ENCODE results near the gene SIX2.
"Not testable (repeated sequence)": the region's sequence is repeated elsewhere in the genome, so short reads cannot be mapped to it uniquely, and the experiment has no call there.

Gene SIX2

DNA sequence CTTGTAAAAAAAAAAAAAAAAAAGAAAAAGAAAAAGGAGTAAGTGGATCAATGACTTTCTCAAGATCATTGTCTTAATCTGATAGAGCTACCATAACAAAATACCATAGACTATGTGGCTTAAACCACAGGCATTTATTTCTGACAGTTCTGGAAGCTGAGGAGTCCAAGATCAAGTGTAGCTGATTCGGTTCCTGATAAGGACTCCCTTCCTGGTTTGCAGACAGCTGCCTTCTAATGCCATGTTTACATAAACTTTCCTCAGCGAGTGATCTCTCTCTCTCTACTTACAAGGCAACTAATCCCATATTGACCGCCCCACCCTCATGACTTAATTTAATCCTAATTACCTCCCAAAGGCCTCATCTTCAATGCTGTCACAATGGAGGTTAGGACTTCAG lies 36.5 kb upstream of the SIX2 start:
- H3K27ac ChIP-seq, result no peak overlapping the region
- no peak for TF ChIP-seq ZFX (IDR thresholded peaks at IDR 0.05; ENCODE audit: borderline replicate concordance)
- TF ChIP-seq, protein P1, sequence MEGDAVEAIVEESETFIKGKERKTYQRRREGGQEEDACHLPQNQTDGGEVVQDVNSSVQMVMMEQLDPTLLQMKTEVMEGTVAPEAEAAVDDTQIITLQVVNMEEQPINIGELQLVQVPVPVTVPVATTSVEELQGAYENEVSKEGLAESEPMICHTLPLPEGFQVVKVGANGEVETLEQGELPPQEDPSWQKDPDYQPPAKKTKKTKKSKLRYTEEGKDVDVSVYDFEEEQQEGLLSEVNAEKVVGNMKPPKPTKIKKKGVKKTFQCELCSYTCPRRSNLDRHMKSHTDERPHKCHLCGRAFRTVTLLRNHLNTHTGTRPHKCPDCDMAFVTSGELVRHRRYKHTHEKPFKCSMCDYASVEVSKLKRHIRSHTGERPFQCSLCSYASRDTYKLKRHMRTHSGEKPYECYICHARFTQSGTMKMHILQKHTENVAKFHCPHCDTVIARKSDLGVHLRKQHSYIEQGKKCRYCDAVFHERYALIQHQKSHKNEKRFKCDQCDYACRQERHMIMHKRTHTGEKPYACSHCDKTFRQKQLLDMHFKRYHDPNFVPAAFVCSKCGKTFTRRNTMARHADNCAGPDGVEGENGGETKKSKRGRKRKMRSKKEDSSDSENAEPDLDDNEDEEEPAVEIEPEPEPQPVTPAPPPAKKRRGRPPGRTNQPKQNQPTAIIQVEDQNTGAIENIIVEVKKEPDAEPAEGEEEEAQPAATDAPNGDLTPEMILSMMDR (IDR thresholded peaks at IDR 0.05), result no peak

DNA sequence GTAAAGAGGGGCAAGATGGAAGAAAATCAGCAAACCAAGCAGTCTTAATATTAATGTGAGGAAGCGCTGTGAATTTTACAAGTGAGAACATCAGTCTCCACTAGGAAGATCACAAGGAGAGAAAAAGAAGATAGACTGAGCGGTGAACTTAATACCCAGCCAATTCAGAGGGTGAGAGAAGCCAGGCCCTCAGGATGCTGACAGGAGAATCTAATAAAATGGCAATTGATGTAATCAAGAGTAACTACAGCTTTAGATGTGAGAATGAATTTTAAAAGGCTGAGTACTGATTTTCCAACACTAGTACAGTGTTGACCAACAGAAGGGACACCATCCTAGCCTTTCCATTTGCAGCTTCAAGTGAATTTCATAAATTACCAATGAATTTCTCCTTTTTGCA lies 35.7 kb upstream of the SIX2 start:
- no peak overlapping the region for H3K27ac ChIP-seq
- TF ChIP-seq, protein P1 (IDR thresholded peaks at IDR 0.05), result no peak

DNA sequence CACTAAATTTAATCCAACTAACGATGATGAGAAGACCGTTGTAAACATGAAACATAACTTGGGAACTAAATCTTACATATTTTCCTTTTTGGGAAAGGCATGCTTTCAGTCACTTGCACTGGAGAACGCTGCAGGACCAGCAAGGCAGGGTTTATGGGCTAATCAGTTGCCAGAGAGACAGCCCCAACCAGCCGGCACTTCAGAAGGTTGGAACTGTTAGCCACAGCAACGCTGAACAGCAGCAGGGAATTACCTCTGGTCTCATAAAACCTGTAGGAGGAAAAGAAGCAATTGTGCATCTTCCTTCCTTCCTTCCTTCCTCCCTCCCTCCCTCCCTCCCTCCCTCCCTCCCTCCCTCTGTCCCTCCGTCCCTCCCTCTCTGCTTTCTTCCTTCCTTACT lies 33.9 kb upstream of the SIX2 start:
- no peak overlapping the region for H3K27ac ChIP-seq
- TF ChIP-seq ZFX (IDR thresholded peaks at IDR 0.05; ENCODE audit: borderline replicate concordance), result no peak
- TF ChIP-seq, protein P1 (IDR thresholded peaks at IDR 0.05), result no peak

DNA sequence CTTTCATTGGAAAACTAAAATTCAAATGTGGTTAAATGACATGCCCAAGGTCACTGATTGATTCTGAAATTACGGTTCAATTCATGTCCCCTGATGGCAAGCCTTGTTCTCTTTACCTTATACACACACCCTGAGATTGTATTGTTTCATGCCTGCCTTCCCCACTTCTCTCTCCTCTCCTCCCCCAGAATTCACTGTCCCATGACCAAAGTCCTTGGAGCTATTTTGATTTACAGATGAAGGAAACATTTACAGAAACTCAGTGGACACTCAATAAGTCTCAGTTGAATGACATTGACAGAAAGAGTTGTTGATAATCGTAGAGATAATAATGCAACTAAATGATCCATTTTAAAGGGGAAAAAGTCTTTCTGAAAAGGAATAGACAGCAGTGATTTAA lies 33.1 kb upstream of the SIX2 start:
- no peak for TF ChIP-seq ZFX (IDR thresholded peaks at IDR 0.05; ENCODE audit: borderline replicate concordance)
- TF ChIP-seq, protein P1 (IDR thresholded peaks at IDR 0.05), result no peak
- no peak overlapping the region for H3K27ac ChIP-seq

DNA sequence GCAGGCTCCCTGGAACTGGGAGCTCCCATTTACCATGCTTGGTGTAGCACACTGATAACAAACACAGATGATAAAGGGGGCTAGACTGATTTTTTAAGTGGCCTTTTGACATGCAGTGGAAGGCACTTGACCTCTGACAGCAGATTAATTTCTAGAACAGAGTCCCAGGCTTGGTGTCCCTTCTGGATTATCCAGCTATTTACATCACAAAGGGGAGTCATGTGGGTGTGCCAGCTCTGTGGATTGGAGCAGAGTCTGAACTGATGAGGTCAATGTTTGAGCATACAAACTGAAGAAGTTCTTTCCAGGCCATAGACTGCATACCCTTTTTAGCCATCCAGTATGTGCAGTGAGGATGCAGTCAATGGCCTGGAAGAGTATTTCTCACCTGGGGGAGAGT lies 31.5 kb upstream of the SIX2 start:
- no peak for TF ChIP-seq ZFX (IDR thresholded peaks at IDR 0.05; ENCODE audit: borderline replicate concordance)
- TF ChIP-seq, protein P1 (IDR thresholded peaks at IDR 0.05), result no peak
- H3K27ac ChIP-seq, result no peak overlapping the region

DNA sequence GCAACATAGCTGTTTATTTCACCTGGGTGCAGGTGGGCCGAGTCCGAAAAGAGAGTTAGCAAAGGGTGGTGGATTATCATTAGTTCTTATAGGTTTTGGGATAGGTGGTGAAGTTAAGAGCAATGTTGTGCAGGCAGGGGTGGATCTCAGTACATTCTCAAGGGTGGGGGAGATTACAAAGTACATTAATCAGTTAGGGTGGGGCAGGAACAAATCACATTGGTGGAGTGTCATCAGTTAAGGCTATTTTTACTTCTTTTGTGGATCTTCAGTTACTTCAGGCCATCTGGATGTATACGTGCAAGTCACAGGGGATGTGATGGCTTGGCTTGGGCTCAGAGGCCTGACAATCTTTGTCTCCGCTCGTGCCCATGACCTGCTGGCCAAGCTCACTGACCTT lies 30.6 kb upstream of the SIX2 start:
- not testable (repeated sequence) for H3K27ac ChIP-seq

DNA sequence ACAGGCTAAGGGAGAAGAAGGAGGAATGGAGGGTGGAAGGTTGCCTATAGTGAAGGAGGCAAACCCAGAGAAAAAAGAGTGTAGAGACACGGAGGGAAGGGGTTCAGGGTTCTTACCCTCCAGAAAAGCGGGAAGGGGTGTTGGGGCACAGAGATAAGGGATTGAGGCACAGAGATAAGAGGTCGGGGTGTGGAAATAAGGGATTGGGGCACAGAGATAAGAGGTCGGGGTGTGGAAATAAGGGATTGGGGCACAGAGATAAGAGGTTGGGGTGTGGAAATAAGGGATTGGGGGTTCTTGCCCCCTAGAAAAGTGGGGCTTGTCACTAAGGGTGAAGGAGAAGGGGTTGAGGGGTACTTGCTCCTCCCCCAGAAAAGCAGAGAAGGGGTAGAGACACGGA lies 29.6 kb upstream of the SIX2 start:
- not testable (repeated sequence) for H3K27ac ChIP-seq

DNA sequence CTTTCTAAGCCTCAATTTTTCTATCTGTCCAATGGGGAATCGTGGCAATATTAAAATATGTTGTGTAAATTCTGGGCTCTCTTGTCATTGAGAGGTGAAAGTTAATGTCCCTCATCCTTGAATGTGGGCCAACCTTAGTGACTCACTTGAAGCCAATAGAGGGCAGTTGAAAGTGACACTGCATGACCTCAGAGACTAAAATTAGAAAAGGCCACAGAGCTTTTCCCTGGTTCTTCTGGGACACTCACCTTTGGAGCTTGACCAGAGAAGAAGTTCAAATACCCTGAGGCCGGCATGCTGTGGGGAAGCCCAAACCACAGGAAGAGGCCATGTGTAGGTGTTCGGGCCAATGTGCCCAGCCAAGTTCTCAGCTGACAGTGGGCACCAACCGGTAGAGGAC lies 24.1 kb upstream of the SIX2 start:
- no peak overlapping the region for H3K27ac ChIP-seq
- TF ChIP-seq ZFX (IDR thresholded peaks at IDR 0.05; ENCODE audit: borderline replicate concordance), result no peak
- TF ChIP-seq, protein P1 (IDR thresholded peaks at IDR 0.05), result no peak

DNA sequence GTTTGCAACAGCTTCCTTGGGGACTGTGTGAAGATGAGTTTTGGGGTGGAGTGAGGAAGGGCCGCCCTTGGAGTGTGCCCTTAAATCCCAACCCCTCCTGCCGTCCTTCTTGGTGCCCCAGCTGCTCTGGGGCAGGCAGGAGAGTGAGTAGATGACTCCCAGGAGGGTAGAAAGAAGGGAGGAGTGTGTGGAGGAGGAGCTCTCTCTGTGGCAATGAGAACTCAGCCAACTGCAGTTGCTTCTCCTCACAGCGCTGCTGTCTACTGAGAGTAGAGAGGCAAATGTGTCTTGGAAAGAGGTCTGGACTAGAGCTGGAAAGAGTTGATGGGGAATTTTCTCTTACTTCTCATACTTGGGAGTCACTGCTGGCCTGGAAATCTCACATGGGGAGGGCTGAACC lies 21.8 kb upstream of the SIX2 start:
- TF ChIP-seq, protein P1 (IDR thresholded peaks at IDR 0.05), result no peak
- no peak for TF ChIP-seq ZFX (IDR thresholded peaks at IDR 0.05; ENCODE audit: borderline replicate concordance)

More for the DNA sequence above, 21.8 kb upstream of the SIX2 start:
- H3K27ac ChIP-seq, result no peak overlapping the region

Measured in 22Rv1 (cell line).